ENCODE data around the gene TMEM219.

Gene TMEM219

DNA sequence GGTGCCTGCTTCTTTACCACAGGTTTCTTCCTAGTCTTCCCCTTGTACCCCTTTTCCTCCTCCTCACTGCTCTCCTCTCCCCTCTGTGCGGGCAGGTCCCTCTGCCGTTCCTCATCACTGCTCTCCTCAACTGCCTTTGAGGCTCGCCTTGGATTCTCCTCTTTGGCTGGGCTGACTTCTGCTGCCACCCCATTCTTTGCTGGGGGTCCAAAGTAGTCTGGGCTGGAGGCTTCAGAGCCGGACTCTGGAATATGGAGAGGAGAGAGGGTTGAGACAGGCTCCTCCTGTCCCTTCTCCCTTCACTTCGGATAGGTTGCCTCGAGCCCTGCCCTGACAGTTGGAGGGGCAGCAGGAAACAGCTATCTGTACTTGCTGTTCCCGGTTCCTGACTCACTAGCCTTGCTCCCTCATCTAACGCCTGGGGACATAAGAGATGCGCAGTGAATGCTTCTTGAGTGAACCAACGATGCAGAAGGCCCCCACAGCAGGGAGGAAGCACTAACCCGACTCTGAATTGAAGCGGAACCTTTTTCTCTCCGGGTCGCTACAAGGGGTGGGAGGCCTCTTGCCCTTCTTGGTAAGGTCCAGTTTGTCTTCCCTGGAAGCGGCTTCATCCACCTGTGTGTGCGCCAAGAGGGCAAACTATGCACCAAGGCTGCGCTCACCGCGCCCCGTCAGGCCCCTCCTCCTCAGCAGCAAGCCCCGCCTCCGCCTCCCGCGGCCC, 32.9 kb downstream of the TMEM219 start:
- peak overlapping the region; percentile 71 for H3K4me3 ChIP-seq (ENCODE audit: low read depth, low read length)

DNA sequence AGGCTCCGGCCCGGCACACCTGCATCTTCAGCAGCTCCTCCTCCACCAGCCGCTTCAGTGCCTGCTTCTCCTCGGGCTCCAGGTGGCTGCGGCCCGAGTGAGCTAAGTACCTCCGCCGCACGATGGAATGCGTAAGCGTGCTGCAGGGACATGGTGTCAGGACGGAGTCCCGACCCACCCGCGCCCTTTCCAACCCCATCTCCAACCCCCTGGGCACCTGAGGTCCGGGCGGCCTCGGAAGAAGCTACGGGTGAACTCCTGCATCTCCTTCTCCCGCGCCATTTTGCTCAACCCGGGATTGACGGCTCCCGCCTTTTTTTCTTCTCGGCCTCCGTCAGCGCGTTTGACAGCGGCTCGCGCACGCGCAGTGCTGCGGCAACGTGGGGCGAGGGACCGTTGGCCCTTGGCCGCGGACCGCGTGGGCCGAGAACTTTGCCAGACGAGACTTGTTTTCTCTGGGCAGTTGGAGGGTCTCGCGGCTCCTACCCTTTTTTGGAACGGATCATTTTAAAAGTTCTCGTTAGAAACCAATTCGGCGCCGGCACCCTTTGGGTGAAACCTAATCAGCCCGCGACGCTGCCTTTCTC, 33.5 kb downstream of the TMEM219 start, which contains the start of gene HIRIP3:
TSS of gene HIRIP3 (minus strand) at position 294 of the 587 bp plus-strand sequence. CDS start at position 282, 12 bp downstream.
- H3K4me3 ChIP-seq (ENCODE audit: low read depth, low read length): peak within 1 kb of the TSS; percentile 71

DNA sequence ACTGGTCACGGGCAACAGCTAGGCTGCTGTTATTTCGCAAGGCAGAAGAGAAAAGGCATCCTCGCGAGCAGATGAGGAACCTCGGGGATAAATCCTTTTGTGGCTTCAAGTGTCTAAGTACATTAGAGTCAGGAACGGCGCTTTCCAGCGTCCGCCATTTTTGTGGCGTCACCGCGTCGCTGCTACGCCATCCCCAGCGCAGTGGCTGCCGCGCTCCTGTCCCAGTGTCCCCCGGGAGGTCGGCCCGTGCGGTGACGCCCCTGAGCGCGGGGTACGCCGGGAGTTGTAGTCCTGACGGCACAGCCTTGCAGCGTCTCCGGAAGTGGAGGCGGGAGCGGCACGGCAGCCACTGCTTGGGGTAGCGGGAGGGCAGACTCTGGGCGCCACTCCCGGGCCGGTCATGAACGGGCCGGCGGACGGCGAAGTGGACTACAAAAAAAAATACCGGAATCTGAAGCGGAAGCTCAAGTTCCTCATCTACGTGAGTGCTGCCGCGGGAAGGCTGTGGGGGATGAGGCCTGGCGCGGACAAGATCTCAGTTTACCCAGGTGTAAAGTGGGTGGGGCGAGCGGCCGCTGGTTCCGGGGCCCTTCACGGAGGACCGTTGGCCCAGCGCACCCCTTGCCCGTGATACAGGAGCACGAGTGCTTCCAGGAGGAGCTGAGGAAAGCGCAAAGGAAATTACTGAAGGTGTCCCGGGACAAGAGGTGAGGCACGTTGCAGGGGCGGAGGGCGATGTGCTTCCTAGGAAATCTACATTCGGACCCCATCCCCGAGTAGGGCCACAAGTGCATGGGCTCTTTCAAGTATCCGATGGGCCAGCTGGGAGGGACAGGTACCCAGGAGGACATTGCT, 34.3 kb downstream of the TMEM219 start, which contains the start of gene INO80E:
TSS of gene INO80E (plus strand) at position 331 of the 855 bp plus-strand sequence. CDS start at position 401, 70 bp downstream.
- peak within 1 kb of the TSS; percentile 71 for H3K4me3 ChIP-seq (ENCODE audit: low read depth, low read length)

DNA sequence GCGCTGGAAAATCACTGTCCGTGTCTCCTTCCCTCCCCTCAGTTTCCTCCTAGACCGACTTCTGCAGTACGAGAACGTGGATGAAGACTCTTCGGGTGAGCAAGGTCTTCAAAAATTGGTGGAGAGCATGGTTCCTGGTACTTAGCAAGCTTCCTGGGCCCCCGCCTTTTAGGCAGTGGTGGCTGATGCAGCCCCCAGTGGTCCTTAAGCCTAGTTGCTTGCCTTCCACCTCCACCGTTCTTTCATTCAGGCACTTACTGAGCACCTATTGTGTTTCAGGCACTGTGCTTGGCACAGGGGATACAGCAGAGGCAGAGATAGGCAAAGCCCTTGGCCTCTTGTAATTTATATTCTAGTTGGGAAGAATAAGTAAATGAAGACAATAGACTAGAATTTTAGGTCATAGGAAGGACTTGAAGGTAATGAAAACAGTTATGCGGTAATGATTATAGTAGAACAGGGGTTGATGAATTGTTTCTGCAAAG, 34.9 kb downstream of the TMEM219 start:
- H3K4me3 ChIP-seq (ENCODE audit: low read depth, low read length): peak overlapping the region; percentile 71

DNA sequence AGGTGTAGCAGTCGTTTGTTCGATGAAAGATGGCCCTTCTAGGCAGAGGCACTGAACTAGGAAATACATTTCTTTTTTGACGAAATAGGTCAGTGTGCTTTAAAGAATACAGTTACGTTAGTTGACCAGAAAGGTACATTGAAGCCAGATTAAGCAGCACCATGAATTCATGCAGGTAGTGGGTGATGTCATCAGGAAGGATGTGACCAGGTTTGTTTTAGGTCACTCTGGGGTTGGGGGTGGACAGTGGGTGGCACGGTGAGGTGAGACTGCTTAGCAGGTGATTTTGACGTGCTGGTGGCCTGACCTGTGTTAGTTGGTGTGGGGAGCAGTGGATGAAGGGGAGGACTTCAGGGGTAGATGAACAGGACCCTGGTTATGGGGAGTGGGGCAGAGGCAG, 37.7 kb downstream of the TMEM219 start:
- no peak overlapping the region for H3K4me3 ChIP-seq (ENCODE audit: low read depth, low read length)

DNA sequence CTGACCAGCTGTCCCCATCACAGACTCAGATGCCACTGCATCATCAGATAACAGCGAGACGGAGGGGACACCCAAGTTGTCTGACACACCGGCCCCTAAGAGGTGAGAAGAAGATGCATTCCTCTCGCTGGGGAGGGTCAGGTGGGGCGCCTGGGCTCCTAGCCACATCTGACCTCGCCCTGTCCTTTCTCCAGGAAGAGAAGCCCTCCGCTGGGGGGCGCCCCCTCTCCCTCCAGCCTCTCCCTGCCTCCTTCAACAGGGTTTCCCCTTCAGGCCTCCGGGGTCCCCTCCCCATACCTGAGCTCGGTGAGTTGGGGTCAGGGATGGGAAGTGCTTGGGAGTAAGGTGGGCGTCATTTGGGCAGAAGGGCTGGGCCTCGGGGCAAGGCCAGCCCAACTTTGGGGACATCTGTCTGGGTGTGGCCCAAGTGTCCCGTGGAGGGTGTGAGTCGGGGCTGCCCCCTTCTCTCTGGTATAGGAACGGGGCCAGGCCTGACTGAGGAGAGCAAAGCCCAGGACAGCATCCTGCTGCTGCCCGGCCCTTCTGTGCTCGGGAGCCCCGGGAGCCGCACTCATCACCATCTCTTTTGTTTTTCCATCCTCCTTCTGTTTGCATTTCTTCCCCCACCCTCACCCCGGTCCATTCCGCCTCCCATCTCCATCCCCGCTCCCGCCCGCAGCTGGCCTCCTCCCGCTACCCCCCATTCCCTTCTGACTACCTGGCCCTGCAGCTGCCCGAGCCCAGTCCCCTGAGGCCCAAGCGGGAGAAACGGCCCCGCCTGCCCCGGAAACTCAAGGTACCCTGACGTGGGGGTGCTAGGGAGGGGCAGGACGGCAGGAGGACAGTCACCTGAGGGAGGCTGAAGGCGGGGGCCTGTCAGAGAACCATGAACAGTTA, 39.1 kb downstream of the TMEM219 start:
- no peak overlapping the region for H3K4me3 ChIP-seq (ENCODE audit: low read depth, low read length)

DNA sequence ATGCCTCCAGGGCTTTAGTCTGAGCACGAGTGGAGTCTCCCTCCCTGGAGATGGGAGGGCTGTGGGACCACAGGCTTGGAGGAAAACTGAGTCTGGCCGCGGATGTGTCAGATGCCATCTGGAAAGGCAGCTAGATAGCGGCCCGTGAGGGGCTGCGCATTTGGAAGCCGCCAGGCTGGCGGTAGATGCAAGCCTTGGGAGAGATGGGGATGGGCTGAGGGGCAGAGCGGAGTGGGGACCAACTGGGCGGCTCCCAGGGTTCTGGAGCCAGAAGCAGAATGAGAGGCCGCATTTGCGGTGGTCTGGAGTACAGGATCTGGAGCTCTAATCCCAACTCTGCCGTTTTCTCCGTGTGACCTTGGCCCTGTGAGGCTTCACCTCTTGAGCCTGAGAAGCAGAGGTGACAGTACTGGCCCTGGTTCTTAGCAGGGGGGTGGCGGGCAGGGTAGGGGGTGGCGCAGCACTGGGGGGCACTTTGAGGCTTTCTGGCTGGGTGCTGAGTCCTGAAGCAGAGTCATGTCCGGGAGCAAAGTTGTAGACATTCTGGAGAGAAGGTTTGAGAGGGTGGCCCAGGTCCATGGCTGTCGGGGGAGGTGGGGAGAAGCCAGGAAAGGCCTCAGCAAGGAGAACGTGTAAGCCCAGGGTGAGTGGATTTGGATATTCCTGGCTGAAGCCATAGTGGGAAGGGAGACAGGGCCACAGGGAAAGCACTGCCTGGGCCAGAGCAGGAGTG, 40.9 kb downstream of the TMEM219 start:
- no peak overlapping the region for H3K4me3 ChIP-seq (ENCODE audit: low read depth, low read length)

DNA sequence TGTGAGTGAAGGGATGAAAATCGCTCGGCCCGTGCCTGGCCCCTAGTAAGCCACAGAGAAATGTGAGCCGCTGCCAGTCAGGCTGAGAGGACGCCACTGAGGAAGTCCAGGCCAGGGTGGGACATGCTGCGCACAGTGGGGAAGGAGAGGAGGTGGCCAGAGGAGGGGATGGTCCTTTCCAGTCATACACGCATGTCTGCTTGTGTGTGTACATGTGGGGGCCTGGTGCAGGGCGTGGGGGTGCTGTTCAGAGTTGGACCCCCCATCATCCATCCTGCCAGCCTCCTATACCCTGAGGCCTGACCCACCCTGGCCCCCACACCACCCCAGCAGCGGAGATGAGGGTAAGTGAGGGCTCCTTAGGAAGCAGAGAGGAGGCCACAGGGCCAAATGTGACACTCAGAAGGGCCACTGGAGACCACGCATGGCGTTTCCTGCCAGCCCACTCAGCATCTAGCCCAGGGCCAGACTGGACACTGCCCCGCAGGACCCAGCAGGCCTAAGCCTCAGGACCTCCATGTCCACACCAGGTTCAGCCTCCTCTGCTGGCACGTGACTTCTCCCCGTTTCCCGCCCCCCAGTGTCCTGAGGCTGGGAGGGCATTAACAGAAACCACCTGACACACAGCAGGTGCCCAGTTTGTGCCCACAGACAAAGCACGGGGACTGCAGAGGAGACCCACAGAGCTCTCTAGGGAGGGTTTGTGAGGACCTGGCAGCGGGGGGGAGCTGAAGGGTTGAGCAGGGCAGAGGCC, 42.0 kb downstream of the TMEM219 start:
- H3K4me3 ChIP-seq (ENCODE audit: low read depth, low read length): no peak overlapping the region

DNA sequence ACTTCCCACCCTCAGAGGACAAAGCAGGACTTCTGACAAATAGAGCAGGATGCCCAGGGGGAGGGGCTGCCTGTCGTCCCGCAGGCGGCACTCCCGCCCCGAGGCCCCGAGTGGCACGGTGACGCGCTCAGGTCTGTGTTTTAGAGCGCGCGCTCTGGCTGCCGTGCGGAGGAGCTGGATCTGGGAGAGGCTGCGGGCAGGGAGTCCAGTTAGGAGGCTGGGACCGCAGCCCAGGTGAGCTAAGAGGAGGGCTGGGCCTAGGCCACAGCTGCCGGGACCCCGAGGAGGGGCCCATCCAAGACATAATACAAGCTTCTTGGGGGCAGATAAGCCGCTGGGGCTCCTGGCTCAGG, 42.5 kb downstream of the TMEM219 start:
- H3K4me3 ChIP-seq (ENCODE audit: low read depth, low read length): no peak overlapping the region

DNA sequence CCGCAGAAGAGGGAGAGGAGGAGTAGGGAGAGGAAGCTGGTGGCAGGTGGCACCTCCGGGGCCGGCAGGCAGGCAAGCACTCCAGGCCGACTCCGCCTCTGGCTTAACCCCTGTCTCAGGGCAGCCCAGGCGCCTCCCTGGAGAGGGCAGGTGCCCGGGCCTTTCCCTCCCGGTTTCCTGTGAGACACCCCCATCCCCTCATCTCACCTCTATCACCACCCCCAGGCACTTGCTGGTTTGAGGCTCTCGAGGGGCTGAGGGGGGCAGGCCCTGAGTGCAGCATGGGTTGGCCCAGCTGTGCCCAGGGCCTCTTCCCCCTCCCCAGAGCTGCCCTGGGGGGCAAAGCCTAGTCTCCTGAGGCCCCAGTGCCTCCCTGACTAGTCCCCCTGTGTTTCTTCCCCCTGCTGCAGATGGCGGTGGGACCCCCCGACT, 42.9 kb downstream of the TMEM219 start:
- H3K4me3 ChIP-seq (ENCODE audit: low read depth, low read length): no peak overlapping the region

DNA sequence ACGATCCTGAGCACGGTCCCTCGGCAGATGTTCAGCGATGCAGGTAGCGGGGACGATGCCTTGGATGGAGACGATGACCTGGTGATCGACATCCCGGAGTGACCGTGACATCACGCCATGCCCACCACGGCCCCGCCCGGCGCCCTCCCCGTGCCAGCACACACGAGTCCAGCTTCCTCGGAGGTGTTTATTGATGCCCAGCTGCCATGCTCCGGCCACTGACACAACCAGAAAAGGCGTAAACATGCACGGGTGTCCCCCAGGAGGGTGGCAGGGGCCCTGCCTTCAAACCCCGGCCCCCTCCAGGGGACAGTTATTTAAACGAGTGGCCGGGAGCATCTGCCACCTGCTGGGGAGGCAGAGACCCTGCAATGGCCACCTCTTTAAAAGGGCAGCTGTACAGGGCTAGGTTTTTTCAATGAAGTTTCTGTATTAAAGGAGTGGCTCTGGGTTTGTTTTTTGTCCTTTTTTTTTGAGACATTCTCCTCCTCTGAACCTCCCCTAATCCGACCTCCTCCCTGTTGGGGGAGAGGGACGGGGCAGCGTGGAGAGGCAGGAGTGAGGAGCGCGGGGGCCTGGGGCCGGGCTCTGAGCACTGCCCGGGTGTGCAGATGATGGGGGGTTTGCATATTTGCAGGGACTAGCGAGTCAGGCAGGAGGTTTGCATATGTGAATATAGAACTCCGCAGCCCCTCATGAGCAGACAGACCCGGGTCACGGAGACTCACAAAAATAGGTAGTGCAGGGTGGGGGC, 43.6 kb downstream of the TMEM219 start:
- no peak overlapping the region for H3K4me3 ChIP-seq (ENCODE audit: low read depth, low read length)

DNA sequence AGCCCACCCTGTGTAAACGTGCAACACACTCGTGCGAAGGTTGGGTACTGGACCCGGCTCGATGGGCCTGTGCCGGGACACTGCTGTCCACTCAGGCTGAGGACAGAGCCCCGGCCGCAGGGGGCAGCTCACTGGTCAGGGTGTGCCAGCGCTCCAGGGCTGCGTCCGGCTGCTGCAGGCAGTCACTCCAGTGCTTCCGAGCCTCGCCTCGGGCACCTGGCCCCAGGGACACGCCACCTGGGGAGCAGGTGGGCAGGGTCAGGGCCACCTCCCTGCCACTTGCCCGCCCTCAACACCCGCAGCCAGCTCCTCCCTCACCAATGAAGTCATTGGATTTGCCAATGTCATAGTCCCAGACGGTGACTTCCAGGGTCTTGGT, 44.2 kb downstream of the TMEM219 start:
- H3K4me3 ChIP-seq (ENCODE audit: low read depth, low read length): no peak overlapping the region

DNA sequence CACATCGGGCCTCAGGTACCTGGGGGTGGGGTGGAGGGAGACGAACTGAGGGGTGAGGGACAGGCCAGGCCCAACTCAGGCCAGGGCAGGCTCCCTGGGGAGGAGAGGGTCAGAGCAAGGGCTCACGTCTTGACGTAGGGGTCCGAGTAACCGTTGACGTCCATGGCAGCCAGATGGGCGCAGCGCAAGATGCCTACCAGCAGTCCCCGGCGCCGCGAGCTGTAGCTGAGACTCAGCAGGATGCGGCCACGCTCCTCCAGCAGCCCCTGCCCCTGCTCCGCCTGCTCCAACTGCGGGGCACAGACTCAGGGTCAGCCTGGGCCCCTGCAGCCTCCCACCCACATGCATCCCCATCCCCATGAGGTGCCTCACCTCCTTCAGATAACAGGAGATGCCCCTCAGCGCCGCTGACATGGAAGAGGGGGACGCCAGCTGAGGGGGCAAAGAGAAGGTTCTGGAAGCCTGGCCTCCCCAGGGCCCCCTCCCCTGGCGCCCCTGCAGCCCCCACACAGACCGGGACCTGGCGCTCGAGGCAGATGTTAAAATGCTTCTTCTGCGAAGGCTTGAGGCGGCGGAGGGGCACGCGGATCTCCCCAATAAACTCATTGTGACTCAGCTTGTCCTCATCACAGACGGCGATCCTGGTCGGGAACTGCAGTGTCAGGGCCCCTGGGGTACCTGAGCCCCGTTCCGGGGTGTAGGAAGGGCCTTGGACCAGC, 44.9 kb downstream of the TMEM219 start:
- H3K4me3 ChIP-seq (ENCODE audit: low read depth, low read length): no peak overlapping the region

DNA sequence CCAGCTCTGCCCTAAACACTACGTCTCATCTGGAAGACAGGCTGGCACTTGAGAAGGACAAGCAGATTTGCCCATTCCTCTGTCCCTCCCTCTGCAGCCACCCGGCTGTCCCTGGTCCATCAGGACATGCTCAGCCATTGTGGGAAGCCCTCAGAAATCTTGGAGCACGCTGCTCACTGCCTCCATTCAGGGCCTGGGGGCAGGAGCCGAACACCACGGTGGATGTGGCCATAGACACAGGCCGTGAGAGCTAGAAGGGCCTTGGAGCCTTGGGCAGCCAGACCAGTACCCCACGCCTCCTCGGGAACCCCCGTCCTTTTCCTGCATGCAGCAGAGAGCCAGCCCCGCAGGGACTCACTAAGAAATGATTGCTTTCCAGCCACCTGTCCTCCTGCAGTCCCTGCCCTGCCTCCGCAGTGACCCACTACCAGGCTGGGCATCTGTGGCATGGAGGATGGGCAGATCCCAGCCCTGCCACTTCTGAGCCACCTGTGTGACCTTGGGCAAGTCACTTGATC, 45.6 kb downstream of the TMEM219 start:
- H3K4me3 ChIP-seq (ENCODE audit: low read depth, low read length): no peak overlapping the region

DNA sequence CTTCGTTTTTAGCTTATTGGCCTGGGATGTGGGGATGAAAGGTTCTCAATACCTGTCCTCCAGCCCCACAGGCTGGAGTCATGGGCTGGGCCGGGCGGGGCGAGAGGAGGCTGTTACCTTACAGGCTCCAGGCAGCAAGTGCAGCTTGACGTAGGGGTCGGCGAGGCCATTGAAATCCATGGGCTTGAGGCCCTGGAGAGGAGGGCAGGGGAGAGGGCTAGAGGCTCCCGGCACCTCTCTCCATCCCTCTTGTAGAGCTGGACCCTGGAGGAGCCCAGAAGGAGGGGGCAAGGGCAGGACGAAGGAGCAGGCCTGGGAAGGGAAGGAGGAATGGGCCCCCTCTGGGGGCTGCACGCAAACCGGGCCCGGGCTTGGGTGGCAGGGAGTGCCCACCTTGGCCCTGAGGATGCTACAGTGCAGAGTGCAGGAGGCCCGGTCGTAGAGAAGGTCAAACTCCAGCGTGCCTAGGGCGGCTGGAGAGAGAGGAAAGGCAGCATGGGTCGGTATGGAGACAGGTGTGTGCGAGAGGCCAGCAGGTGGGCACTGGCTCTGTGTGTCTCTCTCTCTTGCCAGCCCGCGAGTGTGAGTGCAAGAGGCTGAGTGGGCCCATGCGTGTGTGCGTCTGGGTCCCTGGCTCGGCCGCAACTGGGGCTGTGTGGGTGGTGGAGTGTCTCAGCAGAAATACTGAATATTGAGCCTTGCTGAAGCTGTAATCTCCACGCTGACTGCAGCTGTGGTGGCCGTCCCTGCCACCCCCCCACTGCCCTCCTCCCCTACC, 47.4 kb downstream of the TMEM219 start:
- H3K4me3 ChIP-seq (ENCODE audit: low read depth, low read length): no peak overlapping the region

DNA sequence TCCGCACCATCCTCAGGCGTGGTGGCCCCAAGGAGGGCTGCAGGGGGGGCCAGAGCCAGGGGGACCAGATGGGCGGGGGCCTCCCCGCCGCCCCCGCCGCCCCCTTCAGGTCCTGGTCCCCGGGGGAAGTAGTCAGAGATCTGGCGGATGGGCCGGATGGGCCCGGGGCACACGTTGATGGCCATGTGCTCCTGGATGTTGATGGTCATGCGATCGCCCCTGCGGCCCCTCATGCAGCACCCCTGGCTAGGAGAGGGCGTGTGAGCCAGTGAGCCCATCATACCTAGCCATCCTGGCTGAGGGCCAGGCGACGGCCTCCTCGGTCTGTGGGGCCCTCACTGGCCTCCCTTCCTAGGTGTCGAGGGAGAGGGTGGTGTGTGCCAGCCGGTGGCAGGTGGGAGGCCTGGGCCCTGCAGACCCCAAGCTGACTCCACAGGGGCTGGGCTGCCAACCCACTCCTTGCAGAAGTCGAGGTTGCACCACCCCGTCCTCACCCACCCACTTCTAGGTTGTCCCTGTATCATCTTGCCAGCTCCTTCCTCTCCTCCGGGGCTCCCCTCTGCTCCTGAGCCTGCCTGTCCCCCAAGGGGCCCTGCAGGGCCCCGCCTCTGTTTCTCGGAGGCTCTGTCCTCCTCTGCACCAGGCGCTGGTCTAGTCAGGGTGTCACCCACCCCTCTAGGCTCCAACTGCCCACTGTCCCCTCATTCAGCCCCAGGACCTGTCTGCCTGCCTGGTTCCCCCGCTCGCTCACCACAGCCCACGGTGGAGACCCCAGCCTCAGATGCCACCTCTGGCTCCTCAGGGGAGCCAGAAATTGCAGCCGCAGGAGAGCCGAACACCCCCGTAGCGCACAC, 48.3 kb downstream of the TMEM219 start:
- H3K4me3 ChIP-seq (ENCODE audit: low read depth, low read length): peak overlapping the region; percentile 35

Measured in iPS-11a (cell line).